MM.1S (cell line): ENCODE measurements around the gene MAPKAPK5.

Experiments used
- DNase-seq: peaks from one replicate; pipeline ENCODE4 v3.0.0-alpha.2; 2015
- H2AFZ ChIP-seq: fragments of 300-600 bp; sonication (generic); 2 replicates; pipeline ENCODE4 v1.6.0; 2016; ENCODE audit warnings: antibody characterized with exemption, low read length
- H3F3A ChIP-seq: fragments of 300-600 bp; sonication (generic); 2 replicates; pipeline ENCODE4 v1.6.1; 2016; ENCODE audit warnings: mild to moderate bottlenecking, antibody characterized with exemption, low read length, moderate library complexity, mixed read lengths; ENCODE audit not compliant: insufficient read depth
- H3K27ac ChIP-seq: fragments of 300-600 bp; sonication (generic); 2 replicates; pipeline ENCODE4 v1.5.1; 2016; ENCODE audit warnings: mild to moderate bottlenecking, low read length
- H3K27me3 ChIP-seq: fragments of 300-600 bp; sonication (generic); replicated peaks from 2 replicates; pipeline ENCODE4 v1.6.0; 2016; ENCODE audit warnings: low read length; ENCODE audit not compliant: insufficient read depth
- H3K36me3 ChIP-seq: fragments of 300-600 bp; sonication (generic); replicated peaks from 2 replicates; pipeline ENCODE4 v1.6.1; 2016; ENCODE audit warnings: mild to moderate bottlenecking, low read length, mixed read lengths; ENCODE audit not compliant: insufficient read depth
- H3K4me1 ChIP-seq: fragments of 300-600 bp; sonication (generic); 2 replicates; pipeline ENCODE4 v1.6.1; 2016; ENCODE audit warnings: low read length, mixed read lengths
- H3K4me2 ChIP-seq: fragments of 300-600 bp; sonication (generic); 2 replicates; pipeline ENCODE4 v1.6.0; 2016; ENCODE audit warnings: low read depth, low read length
- H3K4me3 ChIP-seq: fragments of 300-600 bp; sonication (generic); 2 replicates; pipeline ENCODE4 v1.5.1; 2016; ENCODE audit warnings: low read length, mixed read lengths
- H3K79me2 ChIP-seq: fragments of 300-600 bp; sonication (generic); 2 replicates; pipeline ENCODE4 v1.6.1; 2016; ENCODE audit warnings: mixed run types, low read length, mixed read lengths
- H3K9ac ChIP-seq: fragments of 300-600 bp; sonication (generic); 2 replicates; pipeline ENCODE4 v1.6.1; 2016; ENCODE audit warnings: low read length, mixed read lengths
- H3K9me2 ChIP-seq: fragments of 300-600 bp; sonication (generic); replicated peaks from 2 replicates; pipeline ENCODE4 v1.6.1; 2016; ENCODE audit warnings: mild to moderate bottlenecking, low read length, mixed read lengths; ENCODE audit not compliant: insufficient read depth
- H3K9me3 ChIP-seq: fragments of 300-600 bp; sonication (generic); replicated peaks from 2 replicates; pipeline ENCODE4 v1.6.1; 2016; ENCODE audit warnings: mild to moderate bottlenecking, low read length, mixed read lengths; ENCODE audit not compliant: insufficient read depth
- H4K20me1 ChIP-seq: fragments of 300-600 bp; sonication (generic); 2 replicates; pipeline ENCODE4 v1.6.1; 2016; ENCODE audit warnings: mild to moderate bottlenecking, low read length, moderate library complexity, mixed read lengths; ENCODE audit not compliant: insufficient read depth
- CTCF ChIP-seq: fragments of 300-600 bp; sonication (generic); IDR thresholded peaks from 2 replicates; pipeline ENCODE4 v1.5.1; 2016; ENCODE audit warnings: antibody characterized with exemption, low read length, mixed read lengths
- EZH2 ChIP-seq: fragments of 300-600 bp; sonication (generic); optimal IDR thresholded peaks from 2 replicates; pipeline ENCODE3; 2017; ENCODE audit warnings: low read depth, mild to moderate bottlenecking, antibody characterized with exemption, low read length, mixed read lengths
- EZH2phosphoT487 ChIP-seq: fragments of 300-600 bp; sonication (generic); IDR thresholded peaks from 2 replicates; pipeline ENCODE4 v1.6.1; 2018; ENCODE audit warnings: antibody characterized with exemption, low read length

Gene MAPKAPK5

DNA sequence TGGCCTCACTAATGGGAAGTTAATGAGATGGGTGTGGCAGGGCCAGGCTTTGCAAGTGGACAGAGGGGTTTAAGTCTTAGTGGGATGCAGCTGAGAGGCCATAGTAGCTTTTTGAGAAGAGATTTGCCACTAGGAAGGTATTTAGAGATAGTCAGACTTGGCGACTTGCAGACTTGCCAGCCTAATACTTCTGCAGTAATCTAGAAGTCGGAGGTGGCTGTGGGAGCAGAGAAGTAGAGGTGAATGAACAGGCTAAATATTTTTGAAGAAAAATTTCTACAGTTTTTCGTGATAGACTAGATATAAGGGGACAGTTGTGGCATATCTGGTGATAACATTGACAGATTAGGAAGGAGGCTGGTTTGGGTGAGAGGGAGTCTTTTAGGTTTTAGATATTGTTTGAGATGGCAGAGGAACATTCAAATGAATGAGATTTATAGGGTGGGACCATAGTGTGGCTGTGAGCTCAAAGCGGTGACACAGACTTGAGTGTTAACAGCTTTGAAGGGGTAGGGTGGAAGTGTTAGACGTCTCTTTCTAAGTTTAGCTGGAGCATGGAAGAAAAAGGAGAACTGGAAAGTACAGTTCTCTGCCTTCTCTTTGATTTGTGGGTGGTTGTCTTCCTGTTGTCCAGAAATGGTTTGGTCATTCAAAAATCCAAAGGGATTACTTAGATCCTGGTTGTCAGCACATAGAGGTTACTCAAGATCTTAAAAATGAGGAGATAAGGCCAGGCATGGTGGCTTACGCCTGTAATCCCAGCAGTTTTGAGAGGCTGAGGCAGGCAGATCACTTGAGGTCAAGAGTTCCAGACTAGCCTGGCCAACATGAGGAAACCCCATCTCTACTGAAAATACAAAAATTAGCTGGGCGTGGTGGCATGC lies 44.9 kb downstream of the MAPKAPK5 start:
- Histone ChIP-seq H3K4me2 (no peak overlapping the region), H3K36me3 (no peaks in the 10 kb centered on the region), H3F3A (no peaks in the 10 kb centered on the region), H4K20me1 (no peaks in the 10 kb centered on the region), H3K27ac (no peak overlapping the region), H3K4me1 (no peaks in the 10 kb centered on the region), H3K27me3 (no peaks in the 10 kb centered on the region), H3K79me2 (no peaks in the 10 kb centered on the region), H3K9me2 (no peaks in the 10 kb centered on the region), H3K4me3 (no peak overlapping the region), H2AFZ (no peak overlapping the region), H3K9me3 (no peaks in the 10 kb centered on the region), H3K9ac (no peak overlapping the region)
- DNase-seq, result no peak
- TF ChIP-seq EZH2phosphoT487, result no peak
- no peak for TF ChIP-seq CTCF

DNA sequence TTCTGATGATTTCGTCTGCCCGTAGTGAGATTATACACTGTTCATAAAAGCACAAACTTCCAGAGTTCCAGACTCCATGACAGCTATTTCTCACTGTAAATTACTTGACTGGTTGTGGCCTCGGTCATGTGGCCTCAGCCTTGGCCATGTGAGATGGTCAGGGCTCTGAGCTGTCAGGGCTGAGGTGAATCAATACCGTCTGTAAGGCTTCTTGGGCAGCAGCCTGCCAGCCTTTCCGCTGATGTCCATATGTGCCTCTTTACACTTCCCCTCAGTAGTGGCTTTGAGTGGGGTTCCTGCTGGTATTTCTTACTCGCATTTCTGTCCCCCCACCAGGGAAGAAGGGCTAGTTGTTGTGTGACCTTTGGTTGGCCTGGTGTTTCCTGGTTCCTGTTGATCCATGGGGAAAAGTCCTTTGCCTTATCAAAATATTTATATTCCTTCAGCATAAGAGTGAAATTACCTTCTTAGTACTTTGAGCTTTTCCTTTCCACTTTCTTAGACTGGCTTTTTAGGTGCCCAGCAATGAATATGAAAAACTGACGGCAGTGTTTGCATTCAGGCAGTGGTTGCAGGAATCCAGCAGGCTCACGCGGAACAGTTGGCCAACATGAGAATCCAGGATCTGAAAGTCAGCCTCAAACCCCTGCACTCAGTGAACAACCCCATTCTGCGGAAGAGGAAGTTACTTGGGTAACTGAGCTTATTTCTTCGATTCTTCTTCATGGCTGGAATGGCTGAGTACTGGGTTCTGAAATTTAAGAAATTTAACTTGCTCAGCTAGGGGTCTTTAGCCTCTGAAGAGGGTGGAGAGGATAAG lies 46.1 kb downstream of the MAPKAPK5 start:
- H3K4me3 ChIP-seq, result no peak overlapping the region
- no peaks in the 10 kb centered on the region for H3F3A ChIP-seq
- no peak for DNase-seq
- H2AFZ ChIP-seq, result no peak overlapping the region
- no peak overlapping the region for H3K9ac ChIP-seq
- no peaks in the 10 kb centered on the region for H3K4me1 ChIP-seq
- H3K4me2 ChIP-seq, result no peak overlapping the region
- H4K20me1 ChIP-seq, result no peaks in the 10 kb centered on the region
- no peaks in the 10 kb centered on the region for H3K36me3 ChIP-seq
- TF ChIP-seq CTCF, result no peak
- no peak overlapping the region for H3K27ac ChIP-seq
- H3K9me2 ChIP-seq, result no peaks in the 10 kb centered on the region
- no peaks in the 10 kb centered on the region for H3K79me2 ChIP-seq
- no peaks in the 10 kb centered on the region for H3K9me3 ChIP-seq
- H3K27me3 ChIP-seq, result no peaks in the 10 kb centered on the region

- Histone ChIP-seq H3K79me2 (no peaks in the 10 kb centered on the region), H4K20me1 (no peaks in the 10 kb centered on the region), H2AFZ (no peak overlapping the region), H3K36me3 (no peaks in the 10 kb centered on the region; the same call in 1 of the 2 replicates), H3F3A (no peaks in the 10 kb centered on the region), H3K9ac (no peak overlapping the region), H3K9me3 (no peaks in the 10 kb centered on the region), H3K27ac (no peak overlapping the region), H3K27me3 (no peaks in the 10 kb centered on the region), H3K4me2 (no peak overlapping the region), H3K4me1 (no peaks in the 10 kb centered on the region), H3K4me3 (no peak overlapping the region), H3K9me2 (no peaks in the 10 kb centered on the region)
- no peak for DNase-seq
- TF ChIP-seq EZH2phosphoT487 (no peak), CTCF (no peak), EZH2 (no peak)
These were observed 51.3 kb downstream of the MAPKAPK5 start for GRCh38 chr12:111893287-111893686.
